Spleen (tissue), 7 donors: ENCODE measurements around the gene ZFYVE16.

Experiments
- CTCF ChIP-seq, 11 experiments: fragments of 200-600 bp in 7 of 11; fragments of 450-650 bp in 4 of 11; sonication (generic) in 4 of 11; IDR thresholded peaks in 8 of 11; conservative IDR thresholded peaks in 3 of 11; 1 replicate in 7 of 11; 2 replicates in 4 of 11; pipeline versions ENCODE4 v1.4.0 to v1.8.0; 2016 to 2021; ENCODE audit warnings: antibody characterized with exemption in 11 of 11, inconsistent platforms in 4 of 11, mild to moderate bottlenecking in 1 of 11
- POLR2A ChIP-seq, 3 donors: fragments of 450-650 bp; IDR thresholded peaks; one replicate each; pipeline ENCODE4 v1.5.1; 2017; ENCODE audit warnings: antibody characterized with exemption in 3 of 3, mild to moderate bottlenecking in 1 of 3
- POLR2AphosphoS5 ChIP-seq, 3 donors: sonication (generic); formaldehyde crosslinking; IDR thresholded peaks; one replicate each; pipeline ENCODE4 v1.5.1; 2017; ENCODE audit warnings: antibody characterized with exemption in 3 of 3
- donor health status: DM: no; HTN: no; CAD: no; lungs with moderate emphysema.
- donor health status: DM: no; HTN: no; CAD: no.
- donor health status: DM: no; HTN: no; CAD: no.

- TF ChIP-seq POLR2A (IDR thresholded peaks at IDR 0.05) = no peak
- TF ChIP-seq CTCF (IDR thresholded peaks at IDR 0.05 in 8 of 11, conservative IDR thresholded peaks at IDR 0.05 in 3 of 11) = peak in 2 of 11 experiments; percentile 6 to 7
- TF ChIP-seq POLR2AphosphoS5 (IDR thresholded peaks at IDR 0.05) = peak; percentile 68 to 86 (median 83)
Measured at GRCh38 chr5:80487829-80488721, 80.2 kb downstream of the ZFYVE16 start, which contains the start of gene FAM151B.
